HCT116 (cell line): ENCODE data around the gene SRRM2. TPM values are rescaled to one million over a fixed set of nuclear protein-coding genes. Genes with fewer than 3 reads are reported as not detected.
"Not testable (repeated sequence)": the region's sequence is repeated elsewhere in the genome, so short reads cannot be mapped to it uniquely, and the experiment has no call there.

Experiments
- ATAC-seq: fragments of 200-7000 bp; cut with Tn5 transposase; 2 replicates; pipeline ENCODE4 v1.9.1; 2020; ENCODE audit warnings: mild to moderate bottlenecking, moderate library complexity
- BruUV-seq: library from RNA; stranded (reverse); fragments of 400-500 nt; replicated peaks from 2 replicates; lab custom pipeline; 2021; lab: Mats Ljungman, UMichigan
- CTCF ChIA-PET: fragments of 300-600 bp; sonication (Branson Sonifier 250); formaldehyde crosslinking; loops from one replicate; lab custom pipeline; 2021; ENCODE audit warnings: antibody characterized with exemption; lab: Charles Lee
- POLR2A ChIA-PET: fragments of 300-600, 350-600 bp; sonication (Branson Sonifier 250); formaldehyde crosslinking; loops from one replicate; lab custom pipeline; 2021; ENCODE audit warnings: antibody characterized with exemption; lab: Charles Lee
- RAD21 ChIA-PET, 2 experiments: fragments of 300-600 bp; sonication (Branson Sonifier 250); formaldehyde crosslinking; loops; one replicate each; lab custom pipeline; 2023; ENCODE audit warnings: low total read pairs in 2 of 2; ENCODE audit not compliant: uncharacterized antibody in 2 of 2, unreplicated experiment in 2 of 2, low non-redundant PET in 1 of 2; lab: Charles Lee
- DNase-seq: peaks from one replicate; pipeline ENCODE4 v3.0.0-alpha.2; 2010; ENCODE audit warnings: low read depth, low spot score
- H2AFZ ChIP-seq: fragments of 200-600 bp; shearing (Covaris generic), sonication (generic); 2 replicates; pipeline ENCODE4 v1.6.1; 2017; ENCODE audit warnings: low read depth, mixed run types, mixed read lengths, antibody characterized with exemption, low read length; ENCODE audit not compliant: poor library complexity, severe bottlenecking
- H3K27ac ChIP-seq: 2 replicates; pipeline ENCODE4 v1.5.1; 2012; ENCODE audit warnings: low read depth, low read length
- H3K27me3 ChIP-seq: fragments of 200-600 bp; sonication (generic); 2 replicates; pipeline ENCODE4 v1.6.1; 2016; ENCODE audit warnings: mixed run types, low read length, mixed read lengths; ENCODE audit not compliant: insufficient read depth
- H3K36me3 ChIP-seq, 2 experiments: fragments of 200-500 bp in 1 of 2; fragments of 200-600 bp in 1 of 2; sonication (Bioruptor generic) in 1 of 2; sonication (generic) in 1 of 2; 2 replicates each; pipeline versions ENCODE4 v1.5.1 to v1.6.1; 2014 to 2016; ENCODE audit warnings: low read length in 2 of 2, inconsistent platforms in 1 of 2, mixed read lengths in 1 of 2, mixed run types in 1 of 2; ENCODE audit not compliant: insufficient read depth in 2 of 2, control insufficient read depth in 1 of 2
- H3K4me1 ChIP-seq, 2 experiments: fragments of 200-600 bp in 1 of 2; sonication (generic) in 1 of 2; 2 replicates each; pipeline versions ENCODE4 v1.5.1 to v1.6.1; 2012 to 2017; ENCODE audit warnings: low read length in 2 of 2, inconsistent platforms in 1 of 2, mild to moderate bottlenecking in 1 of 2, mixed read lengths in 1 of 2, mixed run types in 1 of 2, moderate library complexity in 1 of 2; ENCODE audit not compliant: insufficient read depth in 2 of 2, control insufficient read depth in 1 of 2
- H3K4me2 ChIP-seq: fragments of 200-600 bp; sonication (generic); 2 replicates; pipeline ENCODE4 v1.6.1; 2017; ENCODE audit warnings: mixed run types, low read length, mixed read lengths
- H3K4me3 ChIP-seq, 2 experiments: fragments of 200-600 bp in 1 of 2; sonication (generic) in 1 of 2; replicated peaks in 1 of 2; 2 replicates each; pipeline ENCODE4 v1.5.1; 2011 to 2016; ENCODE audit warnings: low read length in 2 of 2, control low read depth in 1 of 2, low read depth in 1 of 2, mild to moderate bottlenecking in 1 of 2, mixed read lengths in 1 of 2, mixed run types in 1 of 2
- H3K79me2 ChIP-seq: fragments of 200-600 bp; sonication (generic); 2 replicates; pipeline ENCODE4 v1.6.1; 2017; ENCODE audit warnings: mild to moderate bottlenecking, mixed run types, low read length, moderate library complexity, mixed read lengths; ENCODE audit not compliant: insufficient read depth
- H3K9ac ChIP-seq: fragments of 200-600 bp; sonication (generic); 2 replicates; pipeline ENCODE4 v1.6.1; 2016; ENCODE audit warnings: low read length, mixed read lengths
- H3K9me2 ChIP-seq: fragments of 200-600 bp; sonication (generic), shearing (Covaris generic); 2 replicates; pipeline ENCODE4 v1.6.1; 2017; ENCODE audit warnings: mixed run types, mild to moderate bottlenecking, moderate library complexity; ENCODE audit not compliant: insufficient read depth
- H3K9me3 ChIP-seq, 2 experiments: fragments of 200-500 bp in 1 of 2; fragments of 200-600 bp in 1 of 2; sonication (Bioruptor generic) in 1 of 2; sonication (generic) in 1 of 2; 2 replicates each; pipeline ENCODE4 v1.6.1; 2014 to 2017; ENCODE audit warnings: low read length in 2 of 2, mixed read lengths in 2 of 2, inconsistent platforms in 1 of 2, low read depth in 1 of 2, mild to moderate bottlenecking in 1 of 2, mixed run types in 1 of 2, moderate library complexity in 1 of 2; ENCODE audit not compliant: control insufficient read depth in 1 of 2, insufficient read depth in 1 of 2
- H4K20me1 ChIP-seq: fragments of 200-600 bp; sonication (generic), shearing (Covaris generic); 2 replicates; pipeline ENCODE4 v1.6.1; 2017; ENCODE audit warnings: mixed run types, mild to moderate bottlenecking, moderate library complexity; ENCODE audit not compliant: insufficient read depth
- CBX3 ChIP-seq: IDR thresholded peaks from 2 replicates; pipeline ENCODE4 v1.6.1; 2012; ENCODE audit warnings: low read depth
- EGR1 ChIP-seq: IDR thresholded peaks from 2 replicates; pipeline ENCODE4 v1.6.1; 2012; ENCODE audit warnings: low read depth
- FOSL1 ChIP-seq: IDR thresholded peaks from 2 replicates; pipeline ENCODE4 v1.6.1; 2012; ENCODE audit warnings: low read depth
- JUND ChIP-seq: IDR thresholded peaks from 2 replicates; pipeline ENCODE4 v1.6.1; 2012
- POLR2AphosphoS5 ChIP-seq: IDR thresholded peaks from 2 replicates; pipeline ENCODE4 v1.6.1; 2011; ENCODE audit warnings: mild to moderate bottlenecking, low read depth, low read length, moderate library complexity
- SP1 ChIP-seq: IDR thresholded peaks from 2 replicates; pipeline ENCODE4 v1.6.1; 2012; ENCODE audit warnings: low read depth
- TCF7L2 ChIP-seq: IDR thresholded peaks from 2 replicates; pipeline ENCODE4 v1.7.0; 2011; ENCODE audit warnings: borderline replicate concordance, inconsistent platforms; ENCODE audit not compliant: insufficient read depth, insufficient read length; ENCODE audit errors: extremely low read depth
- ZNF274 ChIP-seq: fragments of 200-500 bp; sonication (Bioruptor generic); IDR thresholded peaks from 2 replicates; pipeline ENCODE4 v1.6.1; 2014; ENCODE audit warnings: mild to moderate bottlenecking, low read depth, low read length, inconsistent platforms
- intact Hi-C: fragments of 100-400 bp; cut with micrococcal nuclease; formaldehyde crosslinking; loops from 2 replicates; pipeline ENCODE4 v1.10.0; 2022
- total RNA-seq: library from RNA; stranded (reverse); gene quantifications from one replicate; pipeline ENCODE4 v1.2.1, GENCODE V29; 2021; ENCODE audit not compliant: unreplicated experiment
- TF ChIP-seq, protein P1 (sequence below), 3 experiments: fragments of 200-600 bp in 1 of 3; sonication (generic) in 1 of 3; IDR thresholded peaks in 2 of 3; conservative IDR thresholded peaks in 1 of 3; 2 replicates each; pipeline ENCODE4 v1.5.1; 2012 to 2017; ENCODE audit warnings: low read depth in 2 of 3, low read length in 2 of 3, antibody characterized with exemption in 1 of 3, borderline replicate concordance in 1 of 3, control low read depth in 1 of 3, mild to moderate bottlenecking in 1 of 3, mixed read lengths in 1 of 3, mixed run types in 1 of 3, moderate library complexity in 1 of 3; ENCODE audit not compliant: insufficient read depth in 1 of 3
- TF ChIP-seq, protein P2 (sequence below): IDR thresholded peaks from 2 replicates; pipeline ENCODE4 v1.6.1; 2012; ENCODE audit warnings: low read depth
- TF ChIP-seq, protein P3 (sequence below): IDR thresholded peaks from 2 replicates; pipeline ENCODE4 v1.6.1; 2012
- TF ChIP-seq, protein P4 (sequence below): IDR thresholded peaks from 2 replicates; pipeline ENCODE4 v1.6.1; 2012

The SRRM2 gene
- total RNA-seq, 1 experiment from 2014 or later: 541 TPM

DNA sequence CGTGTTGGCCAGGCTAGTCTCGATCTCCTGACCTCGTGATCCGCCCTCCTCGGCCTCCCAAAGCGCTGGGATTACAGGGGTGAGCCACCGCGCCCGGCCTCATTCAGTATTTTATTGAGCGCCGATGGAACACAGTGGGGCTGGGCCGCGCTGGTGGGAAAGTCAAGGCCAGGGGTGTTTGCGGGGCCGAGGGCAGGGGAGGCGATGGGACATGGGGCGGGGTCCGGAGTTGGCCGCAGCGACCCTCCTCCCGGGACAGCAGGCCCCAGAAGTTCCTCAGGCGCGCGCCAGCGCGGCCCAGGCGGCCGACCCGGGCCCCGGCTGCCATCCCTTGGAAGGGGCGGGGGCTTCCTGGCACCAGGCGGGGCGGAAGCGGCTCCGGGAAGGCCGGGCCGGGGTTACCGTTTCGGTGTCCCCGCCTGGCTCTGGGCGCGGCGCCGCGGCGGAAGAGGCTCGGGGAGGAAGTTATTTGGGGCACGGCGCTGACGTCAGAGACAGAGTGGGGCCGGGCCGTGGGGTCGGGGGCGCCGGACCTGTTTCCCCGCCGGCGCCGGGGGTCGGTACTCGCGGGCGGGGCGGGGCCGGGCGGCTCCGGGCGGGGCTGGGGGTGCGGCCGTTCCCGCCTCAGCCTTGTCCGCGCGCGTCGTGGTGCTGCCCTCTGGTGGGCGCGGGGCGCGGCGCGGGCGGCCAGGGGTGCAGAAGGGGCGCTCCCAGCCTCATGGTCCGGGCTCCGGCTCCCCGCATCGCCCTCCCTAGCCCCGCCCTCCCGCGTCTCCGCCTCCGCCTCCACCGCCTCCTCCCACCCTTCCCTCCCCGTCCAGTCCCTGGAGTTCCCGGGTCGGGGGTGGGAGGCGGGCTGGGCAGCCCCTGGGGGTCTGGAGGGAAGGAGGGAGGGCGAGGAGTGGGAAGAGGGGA lies 31.5 kb upstream of the SRRM2 start (continued):
- TF ChIP-seq, protein P1, sequence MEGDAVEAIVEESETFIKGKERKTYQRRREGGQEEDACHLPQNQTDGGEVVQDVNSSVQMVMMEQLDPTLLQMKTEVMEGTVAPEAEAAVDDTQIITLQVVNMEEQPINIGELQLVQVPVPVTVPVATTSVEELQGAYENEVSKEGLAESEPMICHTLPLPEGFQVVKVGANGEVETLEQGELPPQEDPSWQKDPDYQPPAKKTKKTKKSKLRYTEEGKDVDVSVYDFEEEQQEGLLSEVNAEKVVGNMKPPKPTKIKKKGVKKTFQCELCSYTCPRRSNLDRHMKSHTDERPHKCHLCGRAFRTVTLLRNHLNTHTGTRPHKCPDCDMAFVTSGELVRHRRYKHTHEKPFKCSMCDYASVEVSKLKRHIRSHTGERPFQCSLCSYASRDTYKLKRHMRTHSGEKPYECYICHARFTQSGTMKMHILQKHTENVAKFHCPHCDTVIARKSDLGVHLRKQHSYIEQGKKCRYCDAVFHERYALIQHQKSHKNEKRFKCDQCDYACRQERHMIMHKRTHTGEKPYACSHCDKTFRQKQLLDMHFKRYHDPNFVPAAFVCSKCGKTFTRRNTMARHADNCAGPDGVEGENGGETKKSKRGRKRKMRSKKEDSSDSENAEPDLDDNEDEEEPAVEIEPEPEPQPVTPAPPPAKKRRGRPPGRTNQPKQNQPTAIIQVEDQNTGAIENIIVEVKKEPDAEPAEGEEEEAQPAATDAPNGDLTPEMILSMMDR (IDR thresholded peaks at IDR 0.05 in 2 of 3, conservative IDR thresholded peaks at IDR 0.05 in 1 of 3; ENCODE audit: borderline replicate concordance in 1 of 3, insufficient read depth in 1 of 3, low read depth in 2 of 3, low read length in 2 of 3): peak; percentile 28 to 57 (median 29); a peak in 3 of 6 replicates
- TF ChIP-seq, protein P2, sequence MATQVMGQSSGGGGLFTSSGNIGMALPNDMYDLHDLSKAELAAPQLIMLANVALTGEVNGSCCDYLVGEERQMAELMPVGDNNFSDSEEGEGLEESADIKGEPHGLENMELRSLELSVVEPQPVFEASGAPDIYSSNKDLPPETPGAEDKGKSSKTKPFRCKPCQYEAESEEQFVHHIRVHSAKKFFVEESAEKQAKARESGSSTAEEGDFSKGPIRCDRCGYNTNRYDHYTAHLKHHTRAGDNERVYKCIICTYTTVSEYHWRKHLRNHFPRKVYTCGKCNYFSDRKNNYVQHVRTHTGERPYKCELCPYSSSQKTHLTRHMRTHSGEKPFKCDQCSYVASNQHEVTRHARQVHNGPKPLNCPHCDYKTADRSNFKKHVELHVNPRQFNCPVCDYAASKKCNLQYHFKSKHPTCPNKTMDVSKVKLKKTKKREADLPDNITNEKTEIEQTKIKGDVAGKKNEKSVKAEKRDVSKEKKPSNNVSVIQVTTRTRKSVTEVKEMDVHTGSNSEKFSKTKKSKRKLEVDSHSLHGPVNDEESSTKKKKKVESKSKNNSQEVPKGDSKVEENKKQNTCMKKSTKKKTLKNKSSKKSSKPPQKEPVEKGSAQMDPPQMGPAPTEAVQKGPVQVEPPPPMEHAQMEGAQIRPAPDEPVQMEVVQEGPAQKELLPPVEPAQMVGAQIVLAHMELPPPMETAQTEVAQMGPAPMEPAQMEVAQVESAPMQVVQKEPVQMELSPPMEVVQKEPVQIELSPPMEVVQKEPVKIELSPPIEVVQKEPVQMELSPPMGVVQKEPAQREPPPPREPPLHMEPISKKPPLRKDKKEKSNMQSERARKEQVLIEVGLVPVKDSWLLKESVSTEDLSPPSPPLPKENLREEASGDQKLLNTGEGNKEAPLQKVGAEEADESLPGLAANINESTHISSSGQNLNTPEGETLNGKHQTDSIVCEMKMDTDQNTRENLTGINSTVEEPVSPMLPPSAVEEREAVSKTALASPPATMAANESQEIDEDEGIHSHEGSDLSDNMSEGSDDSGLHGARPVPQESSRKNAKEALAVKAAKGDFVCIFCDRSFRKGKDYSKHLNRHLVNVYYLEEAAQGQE: no peak
- TF ChIP-seq, protein P3, sequence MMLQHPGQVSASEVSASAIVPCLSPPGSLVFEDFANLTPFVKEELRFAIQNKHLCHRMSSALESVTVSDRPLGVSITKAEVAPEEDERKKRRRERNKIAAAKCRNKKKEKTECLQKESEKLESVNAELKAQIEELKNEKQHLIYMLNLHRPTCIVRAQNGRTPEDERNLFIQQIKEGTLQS: no peak
- TF ChIP-seq CBX3: no peak
- TF ChIP-seq TCF7L2: peak; percentile 45
- TF ChIP-seq JUND: no peak
- TF ChIP-seq POLR2AphosphoS5: peak; percentile 77
- TF ChIP-seq FOSL1: no peak
- TF ChIP-seq ZNF274: no peak
- TF ChIP-seq EGR1: 0 out of 2 replicates have a peak, but pooled peaks have one; percentile 65
- no peak; the same call in 1 of the 2 replicates for TF ChIP-seq SP1
- TF ChIP-seq, protein P4, sequence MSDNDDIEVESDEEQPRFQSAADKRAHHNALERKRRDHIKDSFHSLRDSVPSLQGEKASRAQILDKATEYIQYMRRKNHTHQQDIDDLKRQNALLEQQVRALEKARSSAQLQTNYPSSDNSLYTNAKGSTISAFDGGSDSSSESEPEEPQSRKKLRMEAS: peak; percentile 83

DNA sequence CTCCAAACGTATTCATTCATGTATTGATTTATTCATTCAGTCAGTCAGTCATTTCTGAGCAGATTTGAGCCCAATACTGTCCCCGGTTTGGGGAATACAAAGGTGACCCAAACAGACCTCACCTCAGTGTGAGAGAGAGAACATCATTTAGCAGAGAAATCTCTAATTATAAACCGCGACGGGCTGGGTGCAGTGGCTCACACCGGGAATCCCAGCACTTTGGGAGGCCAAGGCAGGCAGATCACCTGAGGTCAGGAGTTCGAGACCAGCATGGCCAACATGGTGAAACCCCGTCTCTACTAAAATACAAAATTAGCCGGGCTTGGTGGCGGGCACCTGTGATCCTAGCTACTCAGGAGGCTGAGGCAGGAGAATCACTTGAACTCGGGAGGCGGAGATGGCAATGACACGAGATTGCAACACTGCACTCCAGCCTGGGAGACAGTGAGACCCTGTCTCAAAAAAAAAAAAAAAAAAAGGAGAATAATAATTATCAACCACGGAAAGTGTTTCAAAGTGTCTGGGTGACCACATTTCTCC lies 30.7 kb upstream of the SRRM2 start:
- Histone ChIP-seq H3K4me1 (peaks cover 28 to 43% of the 10 kb centered on the region in 2 experiments), H3K4me3 (peak overlapping the region; percentile 37 to 61), H3K9ac (peak overlapping the region; percentile 73), H3K27ac (peak overlapping the region; percentile 52), H3K4me2 (peak overlapping the region; percentile 81)
- H3K9me2 ChIP-seq, RAD21 ChIA-PET, H4K20me1 ChIP-seq, H2AFZ ChIP-seq, H3K36me3 ChIP-seq, DNase-seq, H3K9me3 ChIP-seq, H3K27me3 ChIP-seq, H3K79me2 ChIP-seq: not testable (repeated sequence)
- ChIA-PET POLR2A (interaction anchor here (0.6 to 0.7 kb wide), 2 partner anchors 13 to 18 kb away, joined by 3 to 4 read pairs; no protein-coding TSS in a partner anchor), CTCF (interaction anchor here (0.7 kb wide), 1 partner anchor 16 kb away, joined by 3 read pairs; no protein-coding TSS in a partner anchor)
- intact Hi-C loops: loop anchor here (2.0 kb wide), 1 partner anchor 39 kb away; the partner anchor contains the start of gene KCTD5
- peak; percentile 1; the same call in 1 of the 2 replicates for ATAC-seq
- TSS peak; percentile 70 for BruUV-seq
